HG02973 (cell line): Measurements from ENCODE around the gene KAT6B.

Source experiments
- ATAC-seq: cut with Tn5 transposase; IDR thresholded peaks from one replicate; pipeline ENCODE4 v1.9.1; 2021; ENCODE audit warnings: moderate library complexity; ENCODE audit not compliant: unreplicated experiment

The KAT6B gene

GRCh38 chr10:75057680-75058079, 231.3 kb downstream of the KAT6B start:
- no peak for ATAC-seq

DNA sequence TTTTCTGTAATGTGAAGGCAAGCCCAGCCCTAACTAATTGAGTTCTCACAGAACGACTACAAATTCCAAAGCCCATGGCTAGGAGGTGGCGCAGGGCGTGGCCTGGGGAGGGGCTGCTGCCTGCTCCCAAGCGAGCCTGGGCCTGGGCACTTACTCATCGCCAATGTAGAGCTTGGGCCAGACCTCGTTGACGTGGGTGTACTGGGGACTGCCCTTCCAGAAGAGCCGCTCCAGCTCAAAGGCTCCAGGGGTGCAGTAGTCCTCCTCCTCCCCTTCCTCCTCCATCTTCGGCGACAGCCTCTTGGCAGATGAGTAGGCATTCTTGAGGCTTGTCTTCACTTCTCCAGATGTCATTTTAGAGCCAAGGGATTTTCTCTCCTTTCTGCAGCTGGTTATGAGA, 231.8 kb downstream of the KAT6B start:
- no peak for ATAC-seq

DNA sequence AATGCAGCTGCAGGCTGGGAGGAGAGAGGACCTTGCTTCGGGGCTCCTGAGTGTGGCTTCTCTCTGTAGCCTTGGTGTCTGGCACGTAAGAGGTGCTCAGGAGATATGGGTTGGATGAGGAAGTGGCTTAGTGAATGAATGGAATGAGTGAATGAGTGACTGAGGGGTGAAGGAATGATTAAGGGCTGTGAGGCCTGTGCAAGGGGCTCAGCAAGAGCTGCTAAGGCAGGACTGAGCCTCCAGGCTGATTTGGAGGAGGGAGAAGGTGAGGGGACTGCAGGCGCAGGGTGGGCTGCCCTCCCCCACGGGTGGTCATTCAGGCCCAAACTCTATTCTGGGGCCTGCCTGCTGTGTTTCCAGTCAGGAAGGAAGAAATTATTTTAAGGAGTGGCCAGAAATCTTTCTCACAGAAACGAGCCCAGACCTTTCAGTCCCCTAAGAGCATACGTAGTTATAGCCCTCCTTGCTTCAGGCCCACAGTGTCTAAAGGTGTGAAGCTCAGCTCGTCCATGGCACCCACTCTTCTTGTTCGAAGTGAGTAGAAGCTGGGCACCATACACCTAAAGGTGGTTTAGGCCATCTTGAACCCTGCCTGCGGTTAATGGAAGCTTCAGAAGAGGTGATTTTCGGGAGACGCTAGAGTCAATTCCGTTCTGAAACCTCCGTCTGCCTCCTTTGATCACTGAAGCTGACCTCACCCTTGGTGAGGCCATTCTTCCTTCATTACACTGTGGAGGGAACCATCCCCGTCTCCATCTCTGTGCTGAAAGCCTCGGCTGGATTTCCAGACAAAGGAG, 235.5 kb downstream of the KAT6B start:
- no peak for ATAC-seq

DNA sequence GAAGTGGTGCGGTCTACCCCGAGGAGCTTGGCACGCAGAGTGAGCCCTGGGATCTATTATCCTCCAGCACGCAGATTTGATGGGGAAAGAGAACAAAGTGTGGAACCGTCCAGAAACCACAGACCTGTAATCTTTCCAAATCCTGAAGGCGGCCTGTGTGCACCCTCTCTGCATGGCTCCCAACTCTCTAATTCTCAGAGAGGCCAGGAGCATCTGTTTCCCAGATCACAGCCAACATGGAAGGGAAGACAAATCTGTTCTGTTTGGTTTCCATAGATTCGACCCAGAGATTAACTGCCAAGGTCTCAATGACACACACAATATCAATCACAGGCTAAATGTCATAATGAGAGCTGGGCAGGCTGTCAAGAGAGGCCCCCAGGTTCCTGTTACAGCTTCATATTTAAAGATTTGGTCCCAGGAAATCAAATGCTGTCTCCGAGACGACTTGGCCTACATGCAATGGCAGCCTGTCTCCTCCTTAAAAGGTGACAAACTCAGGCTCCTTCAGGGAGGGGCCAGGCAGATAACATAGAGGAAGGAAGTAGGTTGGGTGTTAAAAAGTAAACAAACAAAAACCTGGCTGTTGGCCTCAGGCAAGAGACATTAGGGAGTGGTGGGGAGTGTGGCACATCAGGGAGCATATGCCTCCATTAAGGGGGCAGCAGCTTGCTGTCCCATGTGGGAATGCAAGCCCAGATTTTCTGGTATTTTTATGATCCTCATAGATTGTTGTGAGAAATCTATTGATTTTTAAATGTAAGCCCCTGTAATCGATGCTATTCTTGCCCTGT, 236.3 kb downstream of the KAT6B start:
- ATAC-seq, result no peak

DNA sequence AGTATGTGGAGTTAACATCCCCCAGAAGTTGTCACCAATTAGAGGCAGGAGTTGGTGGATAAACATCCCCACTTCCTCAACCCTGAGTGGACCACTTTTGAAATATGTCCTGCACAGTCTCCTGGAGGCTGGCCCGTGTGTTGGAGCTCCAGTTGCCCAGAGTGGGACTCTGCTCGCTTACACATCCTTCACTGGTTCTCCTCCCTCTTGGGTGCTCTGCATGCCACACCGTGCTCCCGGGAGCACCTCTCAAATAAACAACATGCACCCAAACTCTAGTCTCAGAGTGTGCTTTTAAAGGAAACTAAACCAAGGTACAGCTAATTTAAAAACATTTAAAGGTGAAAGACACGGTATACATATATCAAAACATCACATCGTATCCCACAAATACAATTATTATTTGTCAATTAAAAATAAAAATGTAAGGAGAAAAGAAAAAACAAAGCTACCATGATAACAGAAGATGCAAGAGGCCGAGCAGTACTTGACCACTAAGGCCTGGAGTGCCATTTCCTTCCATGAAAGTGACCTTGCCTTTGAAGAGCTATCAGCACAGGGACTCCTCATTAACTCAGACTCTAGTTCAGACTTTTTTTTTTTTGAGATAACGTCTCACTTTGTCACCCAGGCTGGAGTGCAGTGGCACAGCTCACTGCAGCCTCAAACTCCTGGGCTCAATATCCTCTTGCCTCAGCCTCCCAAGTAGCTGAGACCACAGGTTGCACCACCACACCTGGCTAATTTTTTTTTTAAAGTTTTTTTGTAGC, 237.2 kb downstream of the KAT6B start:
- no peak for ATAC-seq

- no peak for ATAC-seq
Measured at GRCh38 chr10:75065076-75065475, 238.7 kb downstream of the KAT6B start.

DNA sequence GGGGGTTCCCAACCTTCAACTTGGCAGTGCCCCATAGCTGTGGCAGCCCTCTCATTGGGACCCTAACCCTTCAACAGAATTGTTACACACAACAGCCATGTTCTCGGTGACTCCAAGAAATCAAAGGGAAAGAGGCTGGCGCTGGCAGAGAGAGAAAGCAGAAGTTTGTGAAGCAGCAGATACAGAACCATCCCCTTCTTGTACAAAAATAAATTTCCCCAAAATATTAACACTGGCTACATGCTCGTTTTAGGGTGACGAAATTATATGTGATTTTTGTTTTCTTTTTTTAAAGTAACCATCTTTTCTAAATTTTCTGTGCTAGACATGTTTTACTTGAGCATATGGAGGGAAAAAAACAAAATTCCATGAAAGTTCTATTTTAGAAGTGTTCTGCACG, 239.9 kb downstream of the KAT6B start:
- ATAC-seq, result no peak

GRCh38 chr10:75067272-75067671, 240.9 kb downstream of the KAT6B start:
- no peak for ATAC-seq

DNA sequence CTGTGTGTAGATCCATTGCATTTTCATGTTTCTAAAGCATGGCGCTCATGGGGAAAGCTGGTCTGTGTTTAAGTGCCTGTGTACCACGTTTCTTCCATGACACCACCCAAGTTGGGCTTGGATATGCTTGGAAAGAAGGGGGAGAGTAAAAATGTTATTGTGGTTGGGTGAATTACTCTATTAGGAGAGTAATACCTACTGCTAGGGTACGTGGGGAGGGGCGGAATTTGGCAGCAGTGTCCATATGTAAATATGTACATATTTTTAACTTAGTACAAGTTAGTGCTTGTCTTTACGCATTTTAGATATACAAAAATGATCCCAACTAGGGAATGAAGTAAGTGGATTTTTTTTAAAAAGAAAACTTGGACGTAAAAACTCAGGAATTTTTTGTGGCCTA, 242.1 kb downstream of the KAT6B start:
- no peak for ATAC-seq

GRCh38 chr10:75070476-75070875, 244.1 kb downstream of the KAT6B start:
- ATAC-seq, result no peak

GRCh38 chr10:75070961-75071428, 244.6 kb downstream of the KAT6B start:
- ATAC-seq, result no peak

DNA sequence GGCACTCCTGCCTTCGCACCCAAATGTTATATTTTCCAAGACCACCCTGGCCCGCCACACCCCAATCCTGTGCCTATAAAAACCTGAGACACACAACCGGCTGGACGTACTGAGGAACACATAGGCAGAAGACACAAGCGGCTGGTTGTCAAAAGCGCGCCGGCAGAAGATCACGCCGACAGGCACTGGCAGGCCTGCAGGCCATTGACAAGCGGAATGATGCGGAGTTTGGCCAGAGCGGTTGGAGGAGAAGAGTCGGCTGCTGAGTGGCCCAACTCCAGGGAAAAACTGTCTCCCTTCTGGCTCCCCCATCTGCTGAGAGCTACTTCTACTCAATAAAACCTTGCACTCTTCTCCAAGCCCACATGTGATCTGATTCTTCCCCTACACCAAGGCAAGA, 245.4 kb downstream of the KAT6B start:
- no peak for ATAC-seq

DNA sequence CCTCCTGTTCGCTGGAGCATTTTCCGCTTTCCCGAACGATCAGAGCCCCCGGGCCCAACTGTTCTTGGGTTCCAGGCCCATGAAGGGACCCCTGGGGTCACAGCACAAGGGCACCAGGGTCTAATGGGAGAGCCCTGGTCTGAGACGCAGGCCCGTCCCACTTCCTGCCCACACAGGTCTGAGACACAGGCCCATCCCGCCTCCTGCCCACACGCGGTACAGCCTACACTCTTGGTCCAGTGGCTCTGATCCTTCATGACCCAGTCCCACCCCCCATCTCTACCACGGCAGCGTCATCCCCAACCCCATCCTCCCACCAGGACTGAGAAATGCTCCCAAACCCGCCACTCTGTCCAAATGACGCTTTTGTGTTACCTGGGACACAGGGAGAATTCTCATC, 246.3 kb downstream of the KAT6B start:
- no peak for ATAC-seq

DNA sequence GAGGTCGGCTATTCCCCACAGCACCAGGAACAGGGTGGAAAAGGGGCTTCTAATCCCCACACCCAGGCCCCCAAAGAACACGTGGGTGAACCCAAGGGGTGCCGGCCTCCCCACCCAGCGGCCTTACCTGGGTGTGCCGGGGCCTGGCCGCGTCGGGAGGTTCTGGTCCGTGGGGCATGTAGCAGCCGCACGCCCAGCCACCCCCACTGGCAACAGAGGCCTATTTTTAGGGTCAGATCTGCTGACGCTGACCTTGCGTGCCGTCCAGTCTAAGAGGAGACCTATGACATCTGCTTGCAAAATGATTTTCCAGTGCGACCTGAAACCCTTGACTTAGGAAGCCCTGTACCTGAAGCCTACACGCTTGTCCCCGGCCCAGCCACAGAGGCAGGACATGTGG, 247.0 kb downstream of the KAT6B start:
- ATAC-seq, result no peak

DNA sequence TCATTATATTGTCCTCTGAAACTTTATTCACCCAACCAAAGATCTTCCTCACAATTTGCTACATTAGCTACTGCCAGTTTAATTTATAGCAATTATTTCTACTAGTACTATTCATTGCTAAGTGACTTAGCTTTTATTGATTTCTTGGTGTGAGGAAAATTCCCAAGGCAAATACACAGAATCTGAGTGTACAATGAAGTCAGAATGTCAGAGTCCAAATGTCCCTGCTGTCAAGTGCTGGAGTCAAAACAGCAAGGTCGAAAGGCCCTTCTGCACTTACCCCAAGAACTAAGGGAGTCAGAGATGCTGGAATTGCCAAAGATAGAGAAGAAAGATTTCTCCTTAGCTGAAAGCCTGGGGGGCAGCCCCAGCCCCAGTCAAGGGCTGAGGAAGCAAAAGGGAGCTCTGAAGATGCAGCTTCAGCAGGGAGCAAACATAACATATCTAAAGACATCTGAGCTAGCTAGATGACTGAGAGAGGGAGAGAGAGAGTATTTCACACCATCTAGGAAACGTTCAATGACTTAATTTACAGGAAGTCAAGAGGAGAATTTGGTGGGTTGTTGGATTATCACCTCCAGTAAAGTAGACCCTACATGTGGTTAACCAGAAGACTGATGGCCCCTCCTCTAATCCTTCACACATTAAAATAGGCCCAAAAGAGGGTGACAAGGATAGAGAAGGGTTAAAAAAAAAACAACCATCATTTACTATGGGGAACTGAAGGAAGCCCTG, 248.5 kb downstream of the KAT6B start:
- no peak for ATAC-seq

DNA sequence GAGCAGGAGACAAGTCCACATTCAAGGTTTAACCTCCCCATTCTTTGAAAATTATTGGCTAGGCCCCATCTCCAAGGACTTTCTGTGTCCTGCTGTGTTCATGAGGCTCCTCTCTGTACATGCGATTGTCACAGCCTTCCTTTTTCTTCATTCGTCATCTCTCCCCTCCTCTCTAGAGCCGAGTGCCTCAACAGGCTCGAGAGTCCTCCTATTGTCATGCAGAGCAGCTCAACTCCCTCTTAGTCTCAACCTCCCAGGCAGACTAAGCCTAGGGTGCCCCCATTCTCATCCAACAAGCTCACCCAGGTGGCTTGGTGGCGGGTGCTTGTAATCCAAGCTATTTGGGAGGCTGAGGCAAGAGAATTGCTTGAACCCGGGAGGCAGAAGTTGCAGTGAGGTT, 249.9 kb downstream of the KAT6B start:
- ATAC-seq, result no peak

GRCh38 chr10:75079436-75080083, 253.2 kb downstream of the KAT6B start:
- no peak for ATAC-seq

DNA sequence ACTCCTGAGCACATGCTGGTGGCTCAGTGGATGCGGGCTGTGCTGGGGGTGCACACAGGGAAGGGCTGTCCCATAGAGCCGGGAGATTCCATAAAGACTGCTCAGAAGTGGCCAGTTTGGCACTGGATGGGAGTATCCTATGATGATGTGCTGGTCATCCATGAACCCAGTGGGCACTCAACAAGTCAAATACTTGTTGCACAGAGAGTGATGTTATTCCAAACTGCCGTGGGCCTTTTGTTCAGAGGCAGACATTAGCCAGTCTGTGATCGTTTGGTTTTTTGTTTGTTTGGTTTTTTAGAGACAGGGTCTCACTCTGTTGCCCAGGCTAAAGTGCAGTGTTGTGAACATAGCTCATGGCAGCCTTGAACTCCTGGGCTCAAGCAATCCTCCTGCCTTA, 254.2 kb downstream of the KAT6B start:
- ATAC-seq, result no peak

GRCh38 chr10:75081379-75081778, 255.0 kb downstream of the KAT6B start:
- ATAC-seq, result no peak
